Activated CD4-positive, alpha-beta T cell treated with anti-CD3 and anti-CD28 coated beads, Interleukin-2, amount 50 U/mL, for 1 hour (primary cell): ENCODE measurements around the gene RHBDL1.

Experiments used
- DNase-seq: peaks from one replicate; pipeline ENCODE4 v3.0.0-alpha.2; 2020

The RHBDL1 gene

GRCh38 chr16:637081-638018, 38.1 kb upstream of the RHBDL1 start:
- peak; percentile 88 for DNase-seq

GRCh38 chr16:638034-638543, 37.4 kb upstream of the RHBDL1 start:
- no peak for DNase-seq

- no peak for DNase-seq
Observed at GRCh38 chr16:638836-639235, 36.6 kb upstream of the RHBDL1 start.

GRCh38 chr16:640614-641013, 34.9 kb upstream of the RHBDL1 start:
- no peak for DNase-seq

GRCh38 chr16:641326-642188, 33.9 kb upstream of the RHBDL1 start, which contains the start of gene MCRIP2:
Gene MCRIP2 (plus strand): TSS chr16:641828. CDS start chr16:641992, 164 bp downstream.
- DNase-seq: peak; percentile 47

GRCh38 chr16:642189-643049, 33.1 kb upstream of the RHBDL1 start:
- no peak for DNase-seq

- DNase-seq: no peak
Observed at GRCh38 chr16:643050-643368, 32.5 kb upstream of the RHBDL1 start.

GRCh38 chr16:644556-644955, 30.9 kb upstream of the RHBDL1 start:
- no peak for DNase-seq

GRCh38 chr16:645852-646678, 29.4 kb upstream of the RHBDL1 start:
- no peak for DNase-seq

GRCh38 chr16:646679-647172, 28.7 kb upstream of the RHBDL1 start:
- no peak for DNase-seq

- no peak for DNase-seq
Observed at GRCh38 chr16:647173-647902, 28.1 kb upstream of the RHBDL1 start.

- peak; percentile 38 for DNase-seq
Observed at GRCh38 chr16:648071-648780, 27.2 kb upstream of the RHBDL1 start.

GRCh38 chr16:648781-649589, 26.5 kb upstream of the RHBDL1 start, which contains the start of gene WDR90:
Gene WDR90 (plus strand): TSS chr16:649365. CDS start chr16:649417, 52 bp downstream.
- peak; percentile 89 for DNase-seq

GRCh38 chr16:649631-650030, 25.8 kb upstream of the RHBDL1 start:
- DNase-seq: no peak

- no peak for DNase-seq
Observed at GRCh38 chr16:651844-652243, 23.6 kb upstream of the RHBDL1 start.

GRCh38 chr16:652454-653305, 22.8 kb upstream of the RHBDL1 start:
- DNase-seq: no peak

GRCh38 chr16:654034-654433, 21.4 kb upstream of the RHBDL1 start:
- no peak for DNase-seq

- no peak for DNase-seq
Observed at GRCh38 chr16:657487-657886, 18.0 kb upstream of the RHBDL1 start.
